Activated naive CD8-positive, alpha-beta T cell (primary cell): Measurements from ENCODE around the gene MR1.

Experiments
- H3K27ac Mint-ChIP-seq: one replicate; pipeline ENCODE4 v1.8.0; 2021; ENCODE audit warnings: mixed read lengths
- H3K27me3 Mint-ChIP-seq: one replicate; pipeline ENCODE4 v1.8.0; 2021; ENCODE audit warnings: mixed read lengths
- H3K36me3 Mint-ChIP-seq: one replicate; pipeline ENCODE4 v1.8.0; 2021; ENCODE audit warnings: mixed read lengths
- H3K4me1 Mint-ChIP-seq: one replicate; pipeline ENCODE4 v1.8.0; 2021; ENCODE audit warnings: low read depth, mixed read lengths
- H3K4me3 Mint-ChIP-seq: one replicate; pipeline ENCODE4 v1.8.0; 2021; ENCODE audit warnings: mild to moderate bottlenecking, mixed read lengths
- H3K9me3 Mint-ChIP-seq: one replicate; pipeline ENCODE4 v1.8.0; 2021; ENCODE audit warnings: low read depth, mixed read lengths

Gene MR1

DNA sequence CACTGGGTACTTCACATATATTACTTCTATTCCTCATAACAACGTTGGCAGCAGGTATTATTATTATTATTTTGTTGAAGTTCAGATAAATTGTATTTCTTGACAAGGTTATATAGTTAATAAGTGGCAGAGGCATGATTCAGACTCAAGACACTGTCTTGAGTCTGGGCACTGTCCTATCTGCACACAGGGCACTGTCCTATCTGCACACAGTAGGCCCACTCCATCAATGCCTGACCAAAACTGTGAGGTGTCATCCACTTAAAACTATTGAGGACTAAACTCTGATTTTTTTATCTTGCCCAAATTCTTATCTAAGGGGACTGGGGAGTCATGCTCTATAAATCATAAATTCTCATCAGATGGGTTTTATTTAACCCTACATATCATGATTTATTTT lies 30.9 kb downstream of the MR1 start:
- Mint-ChIP-seq H3K4me3 (no peak overlapping the region), H3K9me3 (peaks cover 1% of the 10 kb centered on the region), H3K4me1 (peaks cover 24% of the 10 kb centered on the region), H3K27ac (no peak overlapping the region), H3K27me3 (no peaks in the 10 kb centered on the region), H3K36me3 (peaks cover under 1% of the 10 kb centered on the region)

DNA sequence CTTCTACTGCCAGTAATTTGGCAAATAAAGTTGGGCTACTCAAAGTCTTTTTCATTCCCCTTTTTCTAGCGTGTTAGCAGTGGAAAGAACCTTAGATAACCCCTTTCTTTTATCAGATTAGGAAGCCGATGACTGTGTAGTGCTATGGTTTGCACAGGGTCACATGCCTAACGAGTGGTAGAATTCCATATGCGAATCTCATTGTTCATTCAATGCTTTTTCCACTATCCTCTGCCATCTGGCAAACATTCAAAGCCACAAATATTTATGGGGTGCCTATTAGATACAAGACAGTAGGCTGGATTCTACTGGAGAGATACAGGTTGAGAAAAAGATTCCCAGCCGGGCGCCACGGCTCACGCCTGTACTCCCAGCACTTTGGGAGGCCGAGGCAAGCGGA lies 39.9 kb downstream of the MR1 start:
- peaks cover 13% of the 10 kb centered on the region for H3K27me3 Mint-ChIP-seq
- H3K9me3 Mint-ChIP-seq: no peaks in the 10 kb centered on the region
- H3K4me3 Mint-ChIP-seq: no peak overlapping the region
- H3K36me3 Mint-ChIP-seq: peaks cover 5% of the 10 kb centered on the region
- no peaks in the 10 kb centered on the region for H3K4me1 Mint-ChIP-seq
- no peak overlapping the region for H3K27ac Mint-ChIP-seq

DNA sequence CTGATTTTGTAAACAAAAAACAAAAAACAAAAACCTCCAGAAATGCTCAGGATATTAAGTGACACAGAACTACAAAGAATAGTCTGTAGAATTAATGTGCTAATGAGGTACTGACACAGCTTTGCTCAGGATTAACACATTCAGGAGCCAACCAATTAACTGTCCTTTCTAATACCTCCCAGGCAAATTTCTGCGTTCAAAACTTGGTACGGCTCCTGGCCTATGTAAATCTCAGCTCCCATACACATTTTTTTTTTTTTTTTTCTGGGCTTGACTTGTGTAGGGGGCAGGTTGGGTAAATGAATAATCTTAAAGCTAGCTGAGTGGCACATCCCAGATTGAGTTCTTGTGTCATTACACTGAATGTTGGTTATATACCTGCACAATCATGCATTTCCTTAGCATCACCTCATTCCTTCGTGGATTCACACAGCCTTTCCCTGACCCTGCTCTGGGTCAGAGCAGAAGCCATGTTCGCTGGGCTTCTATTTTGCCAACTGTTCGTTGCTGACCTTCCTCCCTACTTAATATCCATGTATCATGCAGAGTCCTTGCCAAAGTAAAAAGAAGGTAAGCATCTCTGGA lies 42.1 kb downstream of the MR1 start:
- H3K27me3 Mint-ChIP-seq: peaks cover 15% of the 10 kb centered on the region
- peaks cover 5% of the 10 kb centered on the region for H3K36me3 Mint-ChIP-seq
- no peaks in the 10 kb centered on the region for H3K9me3 Mint-ChIP-seq
- H3K4me3 Mint-ChIP-seq: no peak overlapping the region
- no peak overlapping the region for H3K27ac Mint-ChIP-seq
- H3K4me1 Mint-ChIP-seq: no peaks in the 10 kb centered on the region

DNA sequence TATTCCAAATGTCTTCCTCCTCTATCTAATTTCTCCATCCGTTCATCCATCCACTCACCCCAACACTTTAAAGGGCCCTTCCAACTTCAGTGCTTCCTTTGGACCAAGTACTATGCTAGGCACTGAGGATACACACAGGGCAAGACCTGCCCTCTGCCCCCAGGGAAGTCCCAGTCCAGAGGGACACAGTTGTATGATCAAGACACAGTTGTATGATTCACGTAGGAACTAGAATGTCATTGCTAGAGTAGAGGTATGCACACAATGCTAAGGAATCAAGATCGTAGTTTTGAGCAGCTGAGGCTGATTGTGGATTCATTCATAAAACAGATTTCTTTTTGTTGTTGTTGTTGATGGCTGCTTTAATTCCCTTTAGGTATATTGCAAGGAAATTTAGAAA lies 43.1 kb downstream of the MR1 start:
- Mint-ChIP-seq H3K4me1 (no peaks in the 10 kb centered on the region), H3K36me3 (peaks cover 5% of the 10 kb centered on the region), H3K9me3 (no peaks in the 10 kb centered on the region), H3K4me3 (no peak overlapping the region), H3K27ac (no peak overlapping the region), H3K27me3 (peaks cover 15% of the 10 kb centered on the region)

DNA sequence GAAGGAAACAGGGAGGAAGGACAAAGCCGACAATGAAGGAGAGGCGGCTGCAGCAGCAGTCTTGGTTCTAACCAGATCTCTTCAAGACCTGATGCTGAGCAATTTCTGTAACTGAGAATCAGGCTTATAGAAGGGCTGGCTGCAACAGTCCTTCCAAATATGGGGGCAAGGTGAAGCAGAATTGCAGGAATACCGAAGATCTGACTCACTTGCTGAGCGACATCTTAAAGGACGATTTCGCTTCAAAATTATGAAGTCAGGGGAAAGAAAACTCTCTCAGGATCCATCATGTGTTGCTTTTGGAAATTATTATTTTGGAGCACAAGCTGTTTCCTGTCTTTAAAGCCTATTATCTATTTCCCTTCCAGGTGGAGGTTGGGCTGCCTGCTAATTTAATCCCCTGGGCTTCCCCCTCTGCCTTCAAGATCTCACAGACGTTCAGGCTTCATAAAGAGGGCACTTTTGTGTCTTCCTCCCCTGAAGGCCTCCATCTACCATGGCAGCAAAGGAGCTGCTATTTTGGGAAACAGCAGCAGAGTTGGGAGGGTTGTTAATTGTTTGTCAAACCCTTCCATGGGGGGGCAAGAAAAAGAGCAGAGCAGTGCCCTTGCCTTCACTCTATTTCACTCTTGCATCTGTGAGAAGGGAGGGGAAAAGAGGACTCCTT lies 43.9 kb downstream of the MR1 start:
- Mint-ChIP-seq H3K27ac (no peak overlapping the region), H3K4me3 (no peak overlapping the region), H3K4me1 (no peaks in the 10 kb centered on the region), H3K9me3 (no peaks in the 10 kb centered on the region), H3K27me3 (peaks cover 15% of the 10 kb centered on the region), H3K36me3 (peaks cover 5% of the 10 kb centered on the region)

DNA sequence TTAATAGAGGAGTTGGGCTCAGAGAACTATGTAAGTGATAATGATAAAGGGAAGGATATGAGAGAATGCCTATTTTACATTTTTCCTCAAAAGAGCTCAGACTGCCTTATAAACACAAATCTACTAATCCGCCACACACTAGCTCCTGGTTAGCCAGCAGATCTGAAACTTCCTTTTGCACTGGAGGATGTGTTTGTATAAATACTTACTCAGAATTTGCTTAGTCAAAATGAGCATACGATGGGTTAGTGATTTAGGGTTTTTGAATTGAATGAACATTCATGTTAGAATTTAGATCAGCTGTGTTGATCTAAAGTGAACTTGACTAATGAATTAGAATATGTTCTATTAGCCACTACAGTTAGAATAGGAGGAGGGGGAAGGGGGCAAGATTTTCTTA lies 45.6 kb downstream of the MR1 start:
- Mint-ChIP-seq H3K36me3 (peaks cover 5% of the 10 kb centered on the region), H3K27me3 (peaks cover 15% of the 10 kb centered on the region), H3K9me3 (no peaks in the 10 kb centered on the region), H3K4me3 (no peak overlapping the region), H3K27ac (no peak overlapping the region), H3K4me1 (peaks cover 4% of the 10 kb centered on the region)

DNA sequence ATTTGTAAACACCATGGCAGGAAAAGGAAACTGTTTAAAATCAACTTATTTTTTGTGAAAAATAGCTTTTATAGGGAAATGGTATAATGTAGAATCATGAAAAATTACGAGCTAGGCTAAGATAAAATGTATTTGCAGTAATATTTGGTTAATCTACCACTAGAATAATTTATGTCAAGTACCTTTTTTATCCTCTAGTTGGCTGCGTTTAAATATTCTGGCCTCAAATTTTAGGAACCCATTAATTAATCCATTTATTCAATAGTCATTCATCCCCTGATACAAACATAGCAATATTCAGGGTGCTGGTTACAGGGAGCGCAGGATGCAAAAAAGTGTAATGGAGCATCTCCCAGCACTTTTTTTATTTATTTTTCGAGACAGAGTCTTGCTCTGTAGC lies 46.1 kb downstream of the MR1 start:
- peaks cover 8% of the 10 kb centered on the region for H3K4me1 Mint-ChIP-seq
- no peak overlapping the region for H3K4me3 Mint-ChIP-seq
- H3K27ac Mint-ChIP-seq: no peak overlapping the region
- no peaks in the 10 kb centered on the region for H3K9me3 Mint-ChIP-seq
- H3K36me3 Mint-ChIP-seq: peaks cover 2% of the 10 kb centered on the region
- H3K27me3 Mint-ChIP-seq: peaks cover 13% of the 10 kb centered on the region

DNA sequence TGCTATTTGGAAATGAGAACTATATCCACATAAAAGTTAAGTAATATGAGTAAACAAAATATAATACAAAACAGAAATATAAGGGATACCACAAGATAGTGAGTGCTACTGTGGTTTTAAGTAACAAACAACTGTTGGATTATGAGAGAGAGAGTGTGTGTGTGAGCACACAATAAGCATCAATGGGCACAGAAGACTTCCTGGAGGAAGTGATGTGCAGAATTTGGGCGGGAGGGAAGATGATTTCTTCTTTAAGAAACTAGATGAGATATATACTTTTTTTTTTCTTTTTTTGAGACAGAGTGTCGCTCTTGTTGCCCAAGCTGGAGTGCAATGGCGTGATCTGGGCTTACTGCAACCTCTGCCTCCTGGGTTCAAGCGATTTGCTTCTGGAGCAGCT lies 46.8 kb downstream of the MR1 start:
- peaks cover 13% of the 10 kb centered on the region for H3K27me3 Mint-ChIP-seq

DNA sequence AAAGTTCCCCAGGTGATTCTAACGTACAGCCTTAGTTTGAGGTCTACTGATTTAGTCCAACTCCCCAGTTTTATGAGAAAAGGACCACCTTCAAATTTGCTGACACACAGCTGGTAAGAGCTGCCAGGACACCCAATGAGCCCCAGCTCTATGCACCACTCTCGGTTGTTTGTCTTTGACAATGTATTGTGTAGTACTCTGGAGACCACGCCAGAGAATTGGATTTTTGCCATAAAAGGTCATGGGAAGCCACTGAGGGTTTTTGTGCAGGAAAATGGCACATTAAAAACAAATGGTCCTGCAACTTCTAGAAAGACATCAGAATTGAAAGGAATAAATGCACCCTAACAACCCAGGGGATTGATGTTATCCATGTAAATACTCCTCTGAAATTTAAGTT lies 47.6 kb downstream of the MR1 start:
- peaks cover 11% of the 10 kb centered on the region for H3K27me3 Mint-ChIP-seq
- peaks cover 8% of the 10 kb centered on the region for H3K4me1 Mint-ChIP-seq
- no peak overlapping the region for H3K4me3 Mint-ChIP-seq
- no peaks in the 10 kb centered on the region for H3K9me3 Mint-ChIP-seq
- no peak overlapping the region for H3K27ac Mint-ChIP-seq
- H3K36me3 Mint-ChIP-seq: peaks cover under 1% of the 10 kb centered on the region

More for the DNA sequence above, 46.8 kb downstream of the MR1 start:
- H3K27ac Mint-ChIP-seq: no peak overlapping the region
- H3K9me3 Mint-ChIP-seq: no peaks in the 10 kb centered on the region
- no peak overlapping the region for H3K4me3 Mint-ChIP-seq
- peaks cover 2% of the 10 kb centered on the region for H3K36me3 Mint-ChIP-seq
- H3K4me1 Mint-ChIP-seq: peaks cover 8% of the 10 kb centered on the region

DNA sequence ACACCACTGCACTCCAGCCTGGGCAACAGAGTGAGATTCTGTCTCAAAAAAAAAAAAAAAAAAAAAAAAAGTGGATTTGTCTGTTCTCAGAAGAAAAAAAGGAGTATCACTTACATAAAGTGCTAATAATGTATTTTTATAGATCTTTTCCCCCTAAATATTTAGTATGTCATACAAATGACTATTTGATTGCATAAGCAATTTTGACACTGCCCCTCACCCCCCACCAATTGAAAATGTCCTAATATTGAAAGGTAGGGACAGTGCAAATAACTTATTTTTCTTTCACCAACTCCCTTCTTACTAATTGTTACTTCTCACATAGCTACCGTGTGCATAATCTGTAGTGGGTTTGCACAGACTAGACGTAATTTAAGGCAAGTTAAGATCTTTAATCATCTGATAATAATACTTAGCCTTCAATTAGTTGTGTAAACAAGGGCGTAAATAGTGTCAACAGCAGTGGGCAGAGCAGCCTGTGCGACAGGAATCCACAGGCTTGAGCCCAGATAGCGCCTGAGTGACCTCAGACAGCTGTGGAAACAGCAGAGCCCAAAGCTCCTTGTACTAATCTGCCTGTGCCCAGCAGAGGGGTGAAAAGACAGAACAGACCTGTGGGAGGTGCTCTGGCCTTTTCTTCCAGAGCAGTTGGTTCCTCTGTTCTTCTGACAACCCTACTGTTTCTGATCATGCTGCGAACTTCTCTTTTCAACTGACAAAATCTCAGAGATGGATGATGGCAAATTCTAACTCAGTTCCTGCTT lies 50.2 kb downstream of the MR1 start:
- Mint-ChIP-seq H3K27ac (no peak overlapping the region), H3K4me1 (peaks cover 21% of the 10 kb centered on the region), H3K27me3 (peaks cover 2% of the 10 kb centered on the region), H3K9me3 (no peaks in the 10 kb centered on the region), H3K4me3 (no peak overlapping the region), H3K36me3 (no peaks in the 10 kb centered on the region)

DNA sequence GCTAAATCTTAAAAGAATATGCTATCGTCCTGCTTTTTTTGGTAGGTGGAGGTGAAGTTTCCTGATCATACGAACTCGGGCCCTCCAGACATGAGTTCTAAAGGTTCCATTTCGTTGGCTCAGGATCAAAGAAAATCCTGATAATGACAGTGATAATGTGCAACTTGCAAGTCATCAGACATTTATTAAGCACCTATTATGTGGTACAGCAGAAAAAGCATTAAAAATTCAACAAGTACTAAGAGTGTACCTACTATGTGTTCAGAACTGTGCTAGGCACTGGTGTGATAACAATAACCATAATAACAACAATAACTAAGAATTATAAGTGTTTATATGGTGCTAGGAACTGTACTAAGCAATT lies 50.8 kb downstream of the MR1 start:
- peaks cover 21% of the 10 kb centered on the region for H3K4me1 Mint-ChIP-seq
- H3K27ac Mint-ChIP-seq: no peak overlapping the region

DNA sequence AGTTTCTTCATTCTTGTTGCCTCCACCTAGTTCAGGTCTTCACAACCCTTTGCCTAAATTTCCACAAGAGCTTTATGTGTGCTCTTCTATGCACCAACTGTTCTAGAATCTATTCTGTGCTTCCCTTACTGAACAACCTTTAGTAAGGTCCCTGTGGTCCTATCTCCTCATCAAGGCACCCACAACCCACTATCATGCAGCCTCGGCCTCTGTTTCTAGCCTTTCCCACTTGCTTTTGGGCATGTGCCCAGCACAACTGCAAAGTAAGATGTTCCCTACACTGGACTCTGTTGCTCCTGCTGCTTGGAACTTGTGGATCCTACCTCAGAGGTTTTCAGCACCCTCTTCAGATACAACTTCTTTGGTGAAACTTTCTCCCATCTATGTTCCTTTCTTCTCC lies 52.3 kb downstream of the MR1 start:
- Mint-ChIP-seq H3K4me1 (peaks cover 27% of the 10 kb centered on the region), H3K27ac (no peak overlapping the region), H3K9me3 (no peaks in the 10 kb centered on the region), H3K36me3 (peaks cover 5% of the 10 kb centered on the region), H3K27me3 (no peaks in the 10 kb centered on the region), H3K4me3 (no peak overlapping the region)

More for the DNA sequence above, 50.8 kb downstream of the MR1 start:
- H3K4me3 Mint-ChIP-seq: no peak overlapping the region
- H3K27me3 Mint-ChIP-seq: no peaks in the 10 kb centered on the region
- H3K9me3 Mint-ChIP-seq: no peaks in the 10 kb centered on the region
- H3K36me3 Mint-ChIP-seq: no peaks in the 10 kb centered on the region

DNA sequence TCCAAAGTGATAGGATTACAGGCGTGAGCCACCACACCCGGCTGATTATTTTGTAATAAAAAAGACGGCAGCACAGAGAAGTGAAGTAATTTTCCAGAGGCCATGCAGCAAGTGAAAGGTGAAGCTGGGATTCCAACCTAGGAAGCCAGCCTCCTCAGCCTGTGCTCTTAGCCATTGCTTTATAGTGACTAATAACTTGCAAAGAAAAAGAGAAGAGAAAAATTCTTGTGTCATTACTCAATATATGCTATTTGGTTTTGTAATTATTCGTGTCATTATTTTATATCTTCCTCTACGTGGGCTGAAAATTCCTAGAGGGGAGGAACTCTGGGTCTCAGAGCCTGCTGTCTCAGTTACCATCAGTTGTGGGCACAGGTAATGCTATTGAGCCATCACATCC lies 53.1 kb downstream of the MR1 start:
- Mint-ChIP-seq H3K9me3 (no peaks in the 10 kb centered on the region), H3K27ac (no peak overlapping the region), H3K4me1 (peaks cover 35% of the 10 kb centered on the region), H3K4me3 (no peak overlapping the region), H3K27me3 (no peaks in the 10 kb centered on the region), H3K36me3 (peaks cover 11% of the 10 kb centered on the region)

DNA sequence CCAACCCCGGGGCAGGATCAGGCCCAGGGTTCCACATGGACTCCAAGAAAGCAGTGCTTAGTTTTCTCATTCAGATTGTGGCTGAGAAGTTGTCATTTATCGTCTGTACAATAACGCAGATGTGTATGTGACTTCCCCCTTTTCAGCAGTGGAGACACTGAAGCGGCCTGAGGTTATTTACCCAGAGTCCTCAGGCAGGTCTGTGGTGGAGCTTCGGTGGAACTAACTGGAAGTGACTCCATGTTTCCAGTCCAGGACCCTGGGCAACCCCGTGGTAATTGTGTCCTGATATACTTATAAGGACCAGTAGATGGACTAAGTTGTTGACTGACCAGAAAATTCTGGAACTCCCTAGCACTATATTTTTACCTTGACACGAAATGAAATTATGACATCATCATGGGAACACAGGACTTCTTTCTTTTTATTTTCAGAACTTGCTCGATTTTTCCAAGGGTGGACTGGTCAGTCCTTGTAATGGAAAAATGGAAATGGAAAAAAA lies 53.7 kb downstream of the MR1 start:
- peaks cover 13% of the 10 kb centered on the region for H3K36me3 Mint-ChIP-seq
- peak overlapping the region; percentile 94 for H3K4me3 Mint-ChIP-seq
- no peaks in the 10 kb centered on the region for H3K27me3 Mint-ChIP-seq
- H3K4me1 Mint-ChIP-seq: peaks cover 38% of the 10 kb centered on the region
- no peaks in the 10 kb centered on the region for H3K9me3 Mint-ChIP-seq
- peak overlapping the region; percentile 58 for H3K27ac Mint-ChIP-seq
